ENCODE data around the gene RSPH10B2.
"Not testable (repeated sequence)": the region's sequence is repeated elsewhere in the genome, so short reads cannot be mapped to it uniquely, and the experiment has no call there.

DNA sequence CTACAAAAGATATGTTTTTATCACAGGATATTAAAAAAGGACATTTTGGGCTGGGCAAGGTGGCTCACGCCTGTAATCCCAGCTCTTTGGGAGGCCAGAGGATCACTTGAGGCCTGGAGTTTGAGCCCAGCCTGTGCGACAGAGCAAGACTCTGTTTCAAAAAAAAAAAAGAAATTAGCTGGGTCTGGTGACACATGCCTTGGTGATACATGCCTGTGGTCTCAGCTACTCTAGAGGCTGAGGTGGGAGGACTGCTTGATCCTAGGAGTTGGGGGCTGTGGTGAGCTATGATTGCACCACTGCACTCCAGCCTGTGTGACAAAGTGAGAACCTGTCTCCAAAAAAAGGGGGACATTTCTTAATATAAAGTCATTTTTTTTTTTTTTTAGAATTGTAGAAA lies 46.4 kb downstream of the RSPH10B2 start:
- TF ChIP-seq, protein P1, sequence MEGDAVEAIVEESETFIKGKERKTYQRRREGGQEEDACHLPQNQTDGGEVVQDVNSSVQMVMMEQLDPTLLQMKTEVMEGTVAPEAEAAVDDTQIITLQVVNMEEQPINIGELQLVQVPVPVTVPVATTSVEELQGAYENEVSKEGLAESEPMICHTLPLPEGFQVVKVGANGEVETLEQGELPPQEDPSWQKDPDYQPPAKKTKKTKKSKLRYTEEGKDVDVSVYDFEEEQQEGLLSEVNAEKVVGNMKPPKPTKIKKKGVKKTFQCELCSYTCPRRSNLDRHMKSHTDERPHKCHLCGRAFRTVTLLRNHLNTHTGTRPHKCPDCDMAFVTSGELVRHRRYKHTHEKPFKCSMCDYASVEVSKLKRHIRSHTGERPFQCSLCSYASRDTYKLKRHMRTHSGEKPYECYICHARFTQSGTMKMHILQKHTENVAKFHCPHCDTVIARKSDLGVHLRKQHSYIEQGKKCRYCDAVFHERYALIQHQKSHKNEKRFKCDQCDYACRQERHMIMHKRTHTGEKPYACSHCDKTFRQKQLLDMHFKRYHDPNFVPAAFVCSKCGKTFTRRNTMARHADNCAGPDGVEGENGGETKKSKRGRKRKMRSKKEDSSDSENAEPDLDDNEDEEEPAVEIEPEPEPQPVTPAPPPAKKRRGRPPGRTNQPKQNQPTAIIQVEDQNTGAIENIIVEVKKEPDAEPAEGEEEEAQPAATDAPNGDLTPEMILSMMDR (conservative IDR thresholded peaks at IDR 0.05 in 1 of 2, IDR thresholded peaks at IDR 0.05 in 1 of 2; ENCODE audit: low read depth in 1 of 2, low read length in 2 of 2) = not testable (repeated sequence)
- not testable (repeated sequence) for TF ChIP-seq EZH2 (IDR thresholded peaks at IDR 0.05; ENCODE audit: low read length, missing control alignments)

Data from fibroblast of lung (primary cell).